HCT116 (cell line): Measurements from ENCODE around the gene ABCA3. TPM values are rescaled to one million over a fixed set of nuclear protein-coding genes. Genes with fewer than 3 reads are reported as not detected.

Experiments
- ATAC-seq: fragments of 200-7000 bp; cut with Tn5 transposase; 2 replicates; pipeline ENCODE4 v1.9.1; 2020; ENCODE audit warnings: mild to moderate bottlenecking, moderate library complexity
- BruUV-seq: library from RNA; stranded (reverse); fragments of 400-500 nt; replicated peaks from 2 replicates; lab custom pipeline; 2021; lab: Mats Ljungman, UMichigan
- CTCF ChIA-PET: fragments of 300-600 bp; sonication (Branson Sonifier 250); formaldehyde crosslinking; loops from one replicate; lab custom pipeline; 2021; ENCODE audit warnings: antibody characterized with exemption; lab: Charles Lee
- POLR2A ChIA-PET: fragments of 300-600, 350-600 bp; sonication (Branson Sonifier 250); formaldehyde crosslinking; loops from one replicate; lab custom pipeline; 2021; ENCODE audit warnings: antibody characterized with exemption; lab: Charles Lee
- RAD21 ChIA-PET, 2 experiments: fragments of 300-600 bp; sonication (Branson Sonifier 250); formaldehyde crosslinking; loops; one replicate each; lab custom pipeline; 2023; ENCODE audit warnings: low total read pairs in 2 of 2; ENCODE audit not compliant: uncharacterized antibody in 2 of 2, unreplicated experiment in 2 of 2, low non-redundant PET in 1 of 2; lab: Charles Lee
- DNase-seq: peaks from one replicate; pipeline ENCODE4 v3.0.0-alpha.2; 2010; ENCODE audit warnings: low read depth, low spot score
- H2AFZ ChIP-seq: fragments of 200-600 bp; shearing (Covaris generic), sonication (generic); 2 replicates; pipeline ENCODE4 v1.6.1; 2017; ENCODE audit warnings: low read depth, mixed run types, mixed read lengths, antibody characterized with exemption, low read length; ENCODE audit not compliant: poor library complexity, severe bottlenecking
- H3K27ac ChIP-seq: 2 replicates; pipeline ENCODE4 v1.5.1; 2012; ENCODE audit warnings: low read depth, low read length
- H3K27me3 ChIP-seq: fragments of 200-600 bp; sonication (generic); 2 replicates; pipeline ENCODE4 v1.6.1; 2016; ENCODE audit warnings: mixed run types, low read length, mixed read lengths; ENCODE audit not compliant: insufficient read depth
- H3K36me3 ChIP-seq, 2 experiments: fragments of 200-500 bp in 1 of 2; fragments of 200-600 bp in 1 of 2; sonication (Bioruptor generic) in 1 of 2; sonication (generic) in 1 of 2; 2 replicates each; pipeline versions ENCODE4 v1.5.1 to v1.6.1; 2014 to 2016; ENCODE audit warnings: low read length in 2 of 2, inconsistent platforms in 1 of 2, mixed read lengths in 1 of 2, mixed run types in 1 of 2; ENCODE audit not compliant: insufficient read depth in 2 of 2, control insufficient read depth in 1 of 2
- H3K4me1 ChIP-seq, 2 experiments: fragments of 200-600 bp in 1 of 2; sonication (generic) in 1 of 2; 2 replicates each; pipeline versions ENCODE4 v1.5.1 to v1.6.1; 2012 to 2017; ENCODE audit warnings: low read length in 2 of 2, inconsistent platforms in 1 of 2, mild to moderate bottlenecking in 1 of 2, mixed read lengths in 1 of 2, mixed run types in 1 of 2, moderate library complexity in 1 of 2; ENCODE audit not compliant: insufficient read depth in 2 of 2, control insufficient read depth in 1 of 2
- H3K4me2 ChIP-seq: fragments of 200-600 bp; sonication (generic); 2 replicates; pipeline ENCODE4 v1.6.1; 2017; ENCODE audit warnings: mixed run types, low read length, mixed read lengths
- H3K4me3 ChIP-seq, 2 experiments: fragments of 200-600 bp in 1 of 2; sonication (generic) in 1 of 2; replicated peaks in 1 of 2; 2 replicates each; pipeline ENCODE4 v1.5.1; 2011 to 2016; ENCODE audit warnings: low read length in 2 of 2, control low read depth in 1 of 2, low read depth in 1 of 2, mild to moderate bottlenecking in 1 of 2, mixed read lengths in 1 of 2, mixed run types in 1 of 2
- H3K79me2 ChIP-seq: fragments of 200-600 bp; sonication (generic); 2 replicates; pipeline ENCODE4 v1.6.1; 2017; ENCODE audit warnings: mild to moderate bottlenecking, mixed run types, low read length, moderate library complexity, mixed read lengths; ENCODE audit not compliant: insufficient read depth
- H3K9ac ChIP-seq: fragments of 200-600 bp; sonication (generic); 2 replicates; pipeline ENCODE4 v1.6.1; 2016; ENCODE audit warnings: low read length, mixed read lengths
- H3K9me2 ChIP-seq: fragments of 200-600 bp; sonication (generic), shearing (Covaris generic); 2 replicates; pipeline ENCODE4 v1.6.1; 2017; ENCODE audit warnings: mixed run types, mild to moderate bottlenecking, moderate library complexity; ENCODE audit not compliant: insufficient read depth
- H3K9me3 ChIP-seq, 2 experiments: fragments of 200-500 bp in 1 of 2; fragments of 200-600 bp in 1 of 2; sonication (Bioruptor generic) in 1 of 2; sonication (generic) in 1 of 2; 2 replicates each; pipeline ENCODE4 v1.6.1; 2014 to 2017; ENCODE audit warnings: low read length in 2 of 2, mixed read lengths in 2 of 2, inconsistent platforms in 1 of 2, low read depth in 1 of 2, mild to moderate bottlenecking in 1 of 2, mixed run types in 1 of 2, moderate library complexity in 1 of 2; ENCODE audit not compliant: control insufficient read depth in 1 of 2, insufficient read depth in 1 of 2
- H4K20me1 ChIP-seq: fragments of 200-600 bp; sonication (generic), shearing (Covaris generic); 2 replicates; pipeline ENCODE4 v1.6.1; 2017; ENCODE audit warnings: mixed run types, mild to moderate bottlenecking, moderate library complexity; ENCODE audit not compliant: insufficient read depth
- ATF3 ChIP-seq: IDR thresholded peaks from 2 replicates; pipeline ENCODE4 v1.6.1; 2012
- CBX3 ChIP-seq: IDR thresholded peaks from 2 replicates; pipeline ENCODE4 v1.6.1; 2012; ENCODE audit warnings: low read depth
- CEBPB ChIP-seq: IDR thresholded peaks from 2 replicates; pipeline ENCODE4 v1.6.1; 2012; ENCODE audit warnings: low read depth
- CTCF ChIP-seq, 3 experiments: fragments of 200-600 bp in 1 of 3; sonication (generic) in 1 of 3; IDR thresholded peaks in 2 of 3; conservative IDR thresholded peaks in 1 of 3; 2 replicates each; pipeline ENCODE4 v1.5.1; 2012 to 2017; ENCODE audit warnings: low read depth in 2 of 3, low read length in 2 of 3, antibody characterized with exemption in 1 of 3, borderline replicate concordance in 1 of 3, control low read depth in 1 of 3, mild to moderate bottlenecking in 1 of 3, mixed read lengths in 1 of 3, mixed run types in 1 of 3, moderate library complexity in 1 of 3; ENCODE audit not compliant: insufficient read depth in 1 of 3
- ELF1 ChIP-seq: IDR thresholded peaks from 2 replicates; pipeline ENCODE4 v1.6.1; 2012; ENCODE audit warnings: low read depth, borderline replicate concordance
- EZH2 ChIP-seq: fragments of 200-600 bp; sonication (generic); IDR thresholded peaks from 2 replicates; pipeline ENCODE4 v1.6.1; 2017; ENCODE audit warnings: antibody characterized with exemption, mixed run types
- EZH2phosphoT487 ChIP-seq: fragments of 200-600 bp; IDR thresholded peaks from 2 replicates; pipeline ENCODE4 v1.6.1; 2018; ENCODE audit warnings: antibody characterized with exemption, borderline replicate concordance
- FOSL1 ChIP-seq: IDR thresholded peaks from 2 replicates; pipeline ENCODE4 v1.6.1; 2012; ENCODE audit warnings: low read depth
- MAX ChIP-seq: IDR thresholded peaks from 2 replicates; pipeline ENCODE4 v1.6.1; 2012
- POLR2A ChIP-seq: IDR thresholded peaks from 2 replicates; pipeline ENCODE4 v1.7.0; 2011; ENCODE audit warnings: borderline replicate concordance; ENCODE audit not compliant: insufficient read depth, insufficient read length; ENCODE audit errors: extremely low read depth
- POLR2AphosphoS5 ChIP-seq: IDR thresholded peaks from 2 replicates; pipeline ENCODE4 v1.6.1; 2011; ENCODE audit warnings: mild to moderate bottlenecking, low read depth, low read length, moderate library complexity
- RAD21 ChIP-seq: IDR thresholded peaks from 2 replicates; pipeline ENCODE4 v1.6.1; 2012; ENCODE audit warnings: low read depth, mild to moderate bottlenecking
- REST ChIP-seq: IDR thresholded peaks from 2 replicates; pipeline ENCODE4 v1.6.1; 2012; ENCODE audit warnings: low read depth
- SIN3A ChIP-seq: IDR thresholded peaks from 2 replicates; pipeline ENCODE4 v1.6.1; 2012; ENCODE audit warnings: low read depth
- SP1 ChIP-seq: IDR thresholded peaks from 2 replicates; pipeline ENCODE4 v1.6.1; 2012; ENCODE audit warnings: low read depth
- TCF7L2 ChIP-seq: IDR thresholded peaks from 2 replicates; pipeline ENCODE4 v1.7.0; 2011; ENCODE audit warnings: borderline replicate concordance, inconsistent platforms; ENCODE audit not compliant: insufficient read depth, insufficient read length; ENCODE audit errors: extremely low read depth
- ZBTB33 ChIP-seq: IDR thresholded peaks from 2 replicates; pipeline ENCODE4 v1.6.1; 2011; ENCODE audit warnings: mild to moderate bottlenecking, low read length, moderate library complexity; ENCODE audit not compliant: insufficient replicate concordance; ENCODE audit errors: extremely low read depth
- ZNF274 ChIP-seq: fragments of 200-500 bp; sonication (Bioruptor generic); IDR thresholded peaks from 2 replicates; pipeline ENCODE4 v1.6.1; 2014; ENCODE audit warnings: mild to moderate bottlenecking, low read depth, low read length, inconsistent platforms
- intact Hi-C: fragments of 100-400 bp; cut with micrococcal nuclease; formaldehyde crosslinking; loops from 2 replicates; pipeline ENCODE4 v1.10.0; 2022
- total RNA-seq: library from RNA; stranded (reverse); gene quantifications from one replicate; pipeline ENCODE4 v1.2.1, GENCODE V29; 2021; ENCODE audit not compliant: unreplicated experiment

Gene ABCA3
- total RNA-seq, 1 experiment from 2014 or later = 5.4 TPM

- peak within 1 kb of the TSS; percentile 94 for H3K9ac ChIP-seq
- CTCF ChIA-PET = no interaction called here
- DNase-seq (peak; percentile 93), ATAC-seq (peak; percentile 92)
- no peaks in the 10 kb centered on the region for H3K9me2 ChIP-seq
- no peaks in the 10 kb centered on the region for H3K27me3 ChIP-seq
- H3K36me3 ChIP-seq = peaks cover 8 to 28% of the 10 kb centered on the region in 2 experiments; a peak in 3 of 4 replicates
- peaks cover 15 to 21% of the 10 kb centered on the region in 2 experiments; a peak in 3 of 4 replicates for H3K4me1 ChIP-seq
- no peak within 1 kb of the TSS for H2AFZ ChIP-seq
- peaks cover 54% of the 10 kb centered on the region for H3K79me2 ChIP-seq
- RAD21 ChIA-PET = no interaction called here
- intact Hi-C loops = loop anchor here (10.0 kb wide), 2 partner anchors 157 to 237 kb away; partner anchors contain the start of gene CCNF
- BruUV-seq = no TSS peak
- peak within 1 kb of the TSS; percentile 81 to 90 for H3K4me3 ChIP-seq
- peak within 1 kb of the TSS; percentile 94 for H3K4me2 ChIP-seq
- H4K20me1 ChIP-seq = peaks cover 28% of the 10 kb centered on the region; the same call in 1 of the 2 replicates
- peak within 1 kb of the TSS; percentile 91 for H3K27ac ChIP-seq
- POLR2A ChIA-PET = interaction anchor here (1.1 to 1.2 kb wide), 2 partner anchors 17 to 252 kb away, joined by 3 to 4 read pairs; partner anchors contain the start of genes AMDHD2 and ECI1
- no peaks in the 10 kb centered on the region for H3K9me3 ChIP-seq
- no peak for TF ChIP-seq REST
- TF ChIP-seq POLR2A = peak; percentile 59
- no peak; the same call in 1 of the 2 replicates for TF ChIP-seq CBX3
- peak; percentile 89 for TF ChIP-seq POLR2AphosphoS5
- TF ChIP-seq CEBPB = no peak
- no peak for TF ChIP-seq RAD21
- TF ChIP-seq SP1 = peak; percentile 95
- TF ChIP-seq ELF1 = no peak; the same call in 1 of the 2 replicates
- no peak for TF ChIP-seq EZH2phosphoT487
- TF ChIP-seq FOSL1 = no peak
- TF ChIP-seq ZBTB33 = no peak
- peak; percentile 76; the same call in 1 of the 2 replicates for TF ChIP-seq SIN3A
- TF ChIP-seq ATF3 = no peak
- TF ChIP-seq CTCF (IDR thresholded peaks at IDR 0.05 in 2 of 3, conservative IDR thresholded peaks at IDR 0.05 in 1 of 3; ENCODE audit: borderline replicate concordance in 1 of 3, insufficient read depth in 1 of 3, low read depth in 2 of 3, low read length in 2 of 3) = no peak
- peak; percentile 98 for TF ChIP-seq MAX
- no peak for TF ChIP-seq EZH2
- peak; percentile 79 for TF ChIP-seq TCF7L2
- TF ChIP-seq ZNF274 = no peak
These were observed 72.4 kb downstream of the ABCA3 start, which contains the start of gene RNPS1 for GRCh38 chr16:2267913-2268666. TSS of gene RNPS1 (minus strand) at chr16:2268126. CDS start at chr16:2264643, 3,483 bp downstream.
